CD8-positive, alpha-beta memory T cell (primary cell): ENCODE results near the gene GABRR2. TPM values are rescaled to one million over a fixed set of nuclear protein-coding genes. Genes with fewer than 3 reads are reported as not detected.

Experiments used
- CTCF ChIA-PET: fragments of 350-600 bp; sonication (Branson Sonifier 250); formaldehyde crosslinking; loops from one replicate; lab custom pipeline; 2021; ENCODE audit warnings: antibody characterized with exemption; lab: Charles Lee
- POLR2A ChIA-PET: fragments of 350-600 bp; sonication (Branson Sonifier 250); formaldehyde crosslinking; loops from one replicate; lab custom pipeline; 2021; ENCODE audit warnings: antibody characterized with exemption; lab: Charles Lee
- DNase-seq, 5 donors: peaks; one replicate each; pipeline versions ENCODE4 v3.0.0 to v3.0.0-alpha.2; 2020 to 2022; ENCODE audit warnings: mixed read lengths in 1 of 5
- H3K27ac ChIP-seq: one replicate; pipeline ENCODE4 v1.7.0; 2013; ENCODE audit warnings: low read depth, mild to moderate bottlenecking, low read length, moderate library complexity
- H3K27me3 ChIP-seq: 2 replicates; pipeline ENCODE4 v1.7.0; 2013; ENCODE audit warnings: low read length, mild to moderate bottlenecking; ENCODE audit not compliant: insufficient read depth, poor library complexity, severe bottlenecking
- H3K36me3 ChIP-seq: 2 replicates; pipeline ENCODE4 v1.7.0; 2013; ENCODE audit warnings: mild to moderate bottlenecking, low read length, moderate library complexity; ENCODE audit not compliant: insufficient read depth
- H3K4me1 ChIP-seq: 2 replicates; pipeline ENCODE4 v1.7.0; 2013; ENCODE audit warnings: mild to moderate bottlenecking, low read length, moderate library complexity; ENCODE audit not compliant: insufficient read depth
- H3K4me3 ChIP-seq: 2 replicates; pipeline ENCODE4 v1.7.0; 2013; ENCODE audit warnings: mild to moderate bottlenecking, low read length
- H3K9me3 ChIP-seq: 2 replicates; pipeline ENCODE4 v1.7.0; 2013; ENCODE audit warnings: mild to moderate bottlenecking, low read length
- H3K27ac Mint-ChIP-seq, 8 donors: one replicate each; pipeline ENCODE4 v1.8.0; 2020 to 2021; ENCODE audit warnings: mixed read lengths in 8 of 8, mild to moderate bottlenecking in 6 of 8, inconsistent platforms in 3 of 8, moderate library complexity in 3 of 8
- H3K27me3 Mint-ChIP-seq, 2 donors: one replicate each; pipeline ENCODE4 v1.8.0; 2020 to 2021; ENCODE audit warnings: mixed read lengths in 2 of 2, mild to moderate bottlenecking in 1 of 2, moderate library complexity in 1 of 2
- H3K36me3 Mint-ChIP-seq, 3 donors: one replicate each; pipeline ENCODE4 v1.8.0; 2020 to 2021; ENCODE audit warnings: mixed read lengths in 3 of 3, inconsistent platforms in 1 of 3, mild to moderate bottlenecking in 1 of 3
- H3K4me1 Mint-ChIP-seq, 3 donors: one replicate each; pipeline ENCODE4 v1.8.0; 2020 to 2021; ENCODE audit warnings: mixed read lengths in 3 of 3, inconsistent platforms in 1 of 3, mild to moderate bottlenecking in 1 of 3
- H3K4me3 Mint-ChIP-seq, 7 donors: one replicate each; pipeline ENCODE4 v1.8.0; 2020 to 2021; ENCODE audit warnings: mixed read lengths in 7 of 7, mild to moderate bottlenecking in 6 of 7, moderate library complexity in 4 of 7, inconsistent platforms in 2 of 7
- H3K9me3 Mint-ChIP-seq, 5 donors: one replicate each; pipeline ENCODE4 v1.8.0; 2020 to 2022; ENCODE audit warnings: mixed read lengths in 5 of 5, mild to moderate bottlenecking in 3 of 5, moderate library complexity in 2 of 5, inconsistent platforms in 1 of 5
- polyA plus RNA-seq: library from polyadenylated mRNA; unstranded; fragments of 300-500 nt; fragmentation: Illumina TruSeq; gene quantifications from one replicate; pipeline ENCODE4 v1.2.3, GENCODE V29; 2021
- total RNA-seq, 2 experiments: library from RNA; stranded (reverse); gene quantifications; one replicate each; pipeline ENCODE4 v1.2.3, GENCODE V29; 2021

The GABRR2 gene
- total and polyA plus RNA-seq, 3 experiments from 2014 or later: 0.16 to 0.24 (median 0.20) TPM

DNA sequence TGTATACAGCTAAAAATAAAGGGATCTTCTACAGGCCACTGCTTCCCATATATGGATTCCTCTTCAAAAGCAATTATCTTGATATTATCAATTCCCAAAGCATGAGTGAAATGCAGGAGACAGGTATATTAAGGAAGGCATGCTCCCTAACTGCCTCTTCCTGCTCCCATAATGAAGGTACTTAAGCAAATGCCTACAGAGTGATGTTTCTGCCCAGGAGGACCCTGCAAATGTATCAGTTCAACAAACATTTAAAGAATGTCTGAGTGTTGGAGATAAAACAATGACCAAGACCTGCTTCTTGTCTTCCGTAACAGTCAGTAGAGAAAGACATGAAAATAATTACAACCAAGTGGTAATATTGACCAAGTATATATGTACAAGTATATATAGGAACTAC is 33.3 kb upstream of the GABRR2 start:
- H3K4me1 ChIP-seq: peaks cover 44% of the 10 kb centered on the region
- ChIA-PET POLR2A (no interaction called here), CTCF (interaction anchor here (1.2 to 2.0 kb wide), 4 partner anchors 9 to 51 kb away, joined by 3 to 12 read pairs (median 4); no protein-coding TSS in a partner anchor)
- Mint-ChIP-seq H3K27me3 (no peaks in the 10 kb centered on the region), H3K36me3 (peaks cover 0 to 6% (median 0%) of the 10 kb centered on the region in 3 donors), H3K4me3 (peak overlapping the region in 1 of 7 donors; percentile 72), H3K27ac (peak overlapping the region in 7 of 8 donors; percentile 36 to 97 (median 79)), H3K9me3 (no peaks in the 10 kb centered on the region), H3K4me1 (peaks cover 63 to 78% (median 74%) of the 10 kb centered on the region in 3 donors)
- H3K36me3 ChIP-seq: no peaks in the 10 kb centered on the region
- no peaks in the 10 kb centered on the region for H3K9me3 ChIP-seq
- H3K4me3 ChIP-seq: no peak overlapping the region
- no peak overlapping the region for H3K27ac ChIP-seq
- no peaks in the 10 kb centered on the region for H3K27me3 ChIP-seq
- DNase-seq: no peak

DNA sequence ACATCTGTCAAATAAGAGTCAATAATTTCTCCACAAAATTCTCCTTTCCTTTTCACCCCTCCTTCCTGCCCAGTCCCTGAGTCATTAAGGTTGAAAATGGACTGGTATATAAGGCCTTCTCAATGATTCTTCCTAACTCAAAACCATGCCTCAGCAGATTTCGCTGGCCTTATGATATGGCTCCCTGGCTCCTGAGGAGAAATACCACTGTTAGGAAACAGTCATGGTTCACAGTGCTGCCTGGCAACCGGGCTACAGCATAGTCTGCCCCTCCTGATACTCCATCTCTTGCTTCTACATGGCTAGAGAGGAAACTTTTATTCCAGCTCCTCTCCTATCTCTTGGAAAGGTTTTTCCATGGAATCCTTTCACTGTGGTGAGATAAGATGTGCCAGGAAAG is 32.7 kb upstream of the GABRR2 start:
- POLR2A ChIA-PET: interaction anchor here (1.6 kb wide), 1 partner anchor 50 kb away, joined by 5 read pairs; no protein-coding TSS in a partner anchor

DNA sequence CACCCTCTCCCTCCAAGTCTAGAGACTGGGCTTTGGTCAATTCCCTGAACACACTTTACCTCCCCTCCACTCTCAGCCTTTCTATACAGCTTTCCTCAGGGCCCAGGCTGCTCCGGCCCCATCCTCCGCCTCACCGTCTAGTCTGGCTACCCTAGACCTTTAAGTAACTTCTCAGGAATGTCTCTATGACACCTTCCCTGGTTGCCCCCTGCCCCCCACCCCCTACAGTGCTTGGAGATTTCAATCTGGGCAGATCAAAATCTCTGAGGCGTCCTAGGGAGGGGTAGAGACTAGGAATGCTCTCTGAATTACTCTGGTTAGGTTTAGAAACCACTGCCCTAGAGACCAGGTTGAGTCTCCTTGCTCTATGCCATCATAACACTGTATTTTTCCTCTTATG is 31.3 kb upstream of the GABRR2 start:
- Histone ChIP-seq H3K36me3 (peaks cover 7% of the 10 kb centered on the region), H3K4me3 (no peak overlapping the region), H3K9me3 (no peaks in the 10 kb centered on the region), H3K27me3 (no peaks in the 10 kb centered on the region), H3K4me1 (peaks cover 36% of the 10 kb centered on the region), H3K27ac (no peak overlapping the region)
- no peak overlapping the region for H3K4me3 Mint-ChIP-seq
- peak overlapping the region in 6 of 8 donors; percentile 9 to 74 (median 14) for H3K27ac Mint-ChIP-seq
- POLR2A ChIA-PET: interaction anchor here (1.6 kb wide), 1 partner anchor 48 kb away, joined by 5 read pairs; no protein-coding TSS in a partner anchor
- H3K27me3 Mint-ChIP-seq: no peaks in the 10 kb centered on the region
- no peaks in the 10 kb centered on the region for H3K9me3 Mint-ChIP-seq
- H3K4me1 Mint-ChIP-seq: peaks cover 54 to 69% (median 65%) of the 10 kb centered on the region in 3 donors
- no peak for DNase-seq
- CTCF ChIA-PET: interaction anchor here (1.1 to 2.0 kb wide), 2 partner anchors 26 to 84 kb away, joined by 3 to 12 read pairs; no protein-coding TSS in a partner anchor
- peaks cover 0 to 15% (median 1%) of the 10 kb centered on the region in 3 donors for H3K36me3 Mint-ChIP-seq

More for the DNA sequence above, 32.7 kb upstream of the GABRR2 start:
- Histone ChIP-seq H3K4me3 (no peak overlapping the region), H3K27ac (no peak overlapping the region), H3K27me3 (no peaks in the 10 kb centered on the region), H3K36me3 (no peaks in the 10 kb centered on the region), H3K9me3 (no peaks in the 10 kb centered on the region), H3K4me1 (peaks cover 40% of the 10 kb centered on the region)
- CTCF ChIA-PET: interaction anchor here (1.3 to 2.0 kb wide), 3 partner anchors 9 to 25 kb away, joined by 4 to 12 read pairs (median 4); no protein-coding TSS in a partner anchor
- peak overlapping the region; percentile 44 to 97 (median 73) for H3K27ac Mint-ChIP-seq
- no peaks in the 10 kb centered on the region for H3K9me3 Mint-ChIP-seq
- no peaks in the 10 kb centered on the region for H3K27me3 Mint-ChIP-seq
- H3K4me1 Mint-ChIP-seq: peaks cover 60 to 76% (median 72%) of the 10 kb centered on the region in 3 donors
- H3K36me3 Mint-ChIP-seq: peaks cover 0 to 9% (median 0%) of the 10 kb centered on the region in 3 donors
- DNase-seq: no peak
- no peak overlapping the region for H3K4me3 Mint-ChIP-seq

DNA sequence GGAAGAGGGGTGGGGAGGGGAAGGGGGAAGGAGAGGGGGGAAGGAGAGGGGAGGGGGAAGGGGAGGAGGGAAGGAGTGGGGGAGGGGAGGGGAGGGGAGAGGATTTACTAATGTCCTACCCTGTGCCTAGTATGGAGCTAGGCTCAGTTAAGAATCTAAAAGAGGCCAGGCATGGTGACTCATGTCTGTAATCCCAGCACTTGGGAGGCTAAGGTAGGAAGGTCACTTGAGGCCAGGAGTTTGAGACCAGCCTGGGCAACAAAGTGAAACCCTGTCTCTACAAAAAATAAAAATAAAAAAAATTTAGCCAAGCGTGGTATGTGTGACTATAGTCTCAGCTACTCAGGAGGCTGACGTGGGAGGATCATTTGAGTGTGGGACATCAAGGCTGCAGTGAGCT is 24.5 kb upstream of the GABRR2 start:
- peaks cover 7 to 11% (median 7%) of the 10 kb centered on the region in 3 donors for H3K4me1 Mint-ChIP-seq
- no peaks in the 10 kb centered on the region for H3K9me3 Mint-ChIP-seq
- peaks cover 6% of the 10 kb centered on the region for H3K4me1 ChIP-seq
- CTCF ChIA-PET: no interaction called here
- H3K36me3 ChIP-seq: peaks cover 18% of the 10 kb centered on the region
- no peaks in the 10 kb centered on the region for H3K9me3 ChIP-seq
- H3K36me3 Mint-ChIP-seq: peaks cover 8 to 67% (median 18%) of the 10 kb centered on the region in 3 donors
- no peak overlapping the region for H3K4me3 Mint-ChIP-seq
- no peak overlapping the region for H3K27ac ChIP-seq
- H3K27ac Mint-ChIP-seq: no peak overlapping the region
- H3K4me3 ChIP-seq: no peak overlapping the region
- H3K27me3 ChIP-seq: no peaks in the 10 kb centered on the region
- no peak for DNase-seq
- H3K27me3 Mint-ChIP-seq: no peaks in the 10 kb centered on the region
- POLR2A ChIA-PET: no interaction called here

DNA sequence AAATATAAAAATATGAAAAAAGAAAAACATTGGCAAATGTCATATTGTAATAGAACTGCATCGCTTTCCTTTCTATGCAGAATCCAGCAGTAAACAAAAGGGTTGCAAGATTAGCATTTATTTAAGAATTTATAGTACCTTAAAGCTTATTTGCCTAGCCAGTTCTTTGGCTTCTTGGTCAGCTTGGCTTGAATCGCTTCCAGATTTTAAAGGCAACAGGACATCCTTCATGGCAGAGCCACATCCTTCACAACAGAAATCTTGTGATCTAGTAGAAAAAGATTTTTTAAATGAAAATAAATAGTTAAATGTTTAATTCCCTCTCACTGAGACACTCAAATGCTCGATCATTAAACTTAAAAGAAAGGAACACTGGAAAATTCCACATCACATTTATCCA is 20.1 kb upstream of the GABRR2 start:
- Histone ChIP-seq H3K4me3 (no peak overlapping the region), H3K27ac (no peak overlapping the region), H3K36me3 (peaks cover 9% of the 10 kb centered on the region), H3K9me3 (no peaks in the 10 kb centered on the region), H3K4me1 (no peaks in the 10 kb centered on the region), H3K27me3 (no peaks in the 10 kb centered on the region)
- H3K4me3 Mint-ChIP-seq: no peak overlapping the region
- no peaks in the 10 kb centered on the region for H3K27me3 Mint-ChIP-seq
- no peaks in the 10 kb centered on the region for H3K9me3 Mint-ChIP-seq
- no peak for DNase-seq
- H3K36me3 Mint-ChIP-seq: peaks cover 9 to 69% (median 27%) of the 10 kb centered on the region in 3 donors
- peaks cover 0 to 2% (median 1%) of the 10 kb centered on the region in 3 donors for H3K4me1 Mint-ChIP-seq
- CTCF ChIA-PET: no interaction called here
- no peak overlapping the region for H3K27ac Mint-ChIP-seq
- POLR2A ChIA-PET: no interaction called here

DNA sequence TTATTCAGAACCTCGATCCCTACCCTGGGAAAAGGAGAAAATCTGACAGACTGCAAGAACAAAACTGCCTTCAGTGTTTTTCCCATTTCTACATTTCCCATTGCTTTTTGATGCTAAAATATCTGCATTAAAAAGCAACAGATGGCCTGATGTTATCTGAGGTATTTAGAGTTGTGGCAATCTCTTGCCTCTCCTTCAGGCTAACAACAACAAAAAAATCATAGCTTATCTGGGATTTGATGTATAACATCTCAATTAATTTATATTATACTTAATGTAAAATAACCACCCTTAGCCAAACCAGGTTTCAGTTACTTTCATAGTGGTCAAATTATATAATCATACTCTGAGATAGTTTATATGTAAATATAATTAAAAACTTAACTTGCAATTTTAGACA is 15.8 kb upstream of the GABRR2 start:
- ChIA-PET POLR2A (no interaction called here), CTCF (no interaction called here)
- H3K27me3 Mint-ChIP-seq: peaks cover 0 to 1% of the 10 kb centered on the region in 2 donors

DNA sequence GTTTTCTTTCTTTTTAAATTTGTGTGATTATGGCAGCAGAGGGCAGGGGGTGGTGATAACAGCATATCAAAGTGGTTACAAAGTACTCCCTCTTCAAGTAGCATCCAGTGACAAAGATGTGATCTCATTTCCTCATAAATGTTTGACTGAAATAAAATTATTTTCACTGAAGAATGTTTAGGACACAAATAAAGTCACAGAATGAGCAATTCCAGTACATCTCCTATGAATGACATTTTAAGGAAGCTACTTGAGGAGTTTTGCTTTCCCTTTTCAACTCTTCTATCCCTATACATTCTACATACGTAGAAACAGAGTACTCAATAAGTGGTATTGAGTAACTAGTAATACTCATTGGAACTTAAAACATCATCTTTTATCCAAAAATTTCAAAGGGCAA is 13.9 kb upstream of the GABRR2 start:
- H3K27me3 Mint-ChIP-seq: peaks cover 0 to 1% of the 10 kb centered on the region in 2 donors
- peaks cover 14 to 58% (median 36%) of the 10 kb centered on the region in 3 donors for H3K36me3 Mint-ChIP-seq
- Histone ChIP-seq H3K4me1 (no peaks in the 10 kb centered on the region), H3K27ac (no peak overlapping the region), H3K4me3 (no peak overlapping the region), H3K9me3 (no peaks in the 10 kb centered on the region), H3K27me3 (no peaks in the 10 kb centered on the region), H3K36me3 (peaks cover 7% of the 10 kb centered on the region)
- DNase-seq: no peak
- ChIA-PET CTCF (no interaction called here), POLR2A (no interaction called here)
- H3K4me1 Mint-ChIP-seq: no peaks in the 10 kb centered on the region
- H3K9me3 Mint-ChIP-seq: no peaks in the 10 kb centered on the region
- no peak overlapping the region for H3K4me3 Mint-ChIP-seq
- H3K27ac Mint-ChIP-seq: peak overlapping the region in 2 of 8 donors; percentile 26 to 41

More for the DNA sequence above, 15.8 kb upstream of the GABRR2 start:
- peaks cover 14 to 70% (median 35%) of the 10 kb centered on the region in 3 donors for H3K36me3 Mint-ChIP-seq
- H3K4me1 ChIP-seq: no peaks in the 10 kb centered on the region
- no peak overlapping the region for H3K27ac Mint-ChIP-seq
- no peak overlapping the region for H3K27ac ChIP-seq
- no peak overlapping the region for H3K4me3 Mint-ChIP-seq
- no peak overlapping the region for H3K4me3 ChIP-seq
- H3K36me3 ChIP-seq: peaks cover 7% of the 10 kb centered on the region
- H3K9me3 ChIP-seq: no peaks in the 10 kb centered on the region
- no peak for DNase-seq
- no peaks in the 10 kb centered on the region for H3K27me3 ChIP-seq
- no peaks in the 10 kb centered on the region for H3K9me3 Mint-ChIP-seq
- no peaks in the 10 kb centered on the region for H3K4me1 Mint-ChIP-seq

DNA sequence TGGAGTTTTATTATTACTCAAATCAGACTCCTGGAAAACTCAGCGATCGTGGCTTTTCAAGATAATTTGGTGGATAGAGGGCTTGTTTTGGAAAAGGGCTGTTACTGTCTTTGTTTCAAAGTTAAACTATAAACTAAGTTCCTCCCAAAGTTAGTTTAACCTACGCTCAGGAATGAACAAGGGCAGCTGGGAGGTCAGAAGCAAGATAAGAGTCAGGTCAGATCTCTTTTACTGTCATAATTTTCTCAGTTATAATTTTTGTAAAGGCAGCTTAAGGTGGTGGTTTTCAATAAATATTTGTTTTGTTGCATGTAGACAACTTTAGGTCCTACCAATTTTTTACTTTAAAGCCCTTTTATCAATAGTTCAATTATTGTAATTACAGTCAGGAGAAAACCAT is 9.2 kb upstream of the GABRR2 start:
- no peak for DNase-seq
- Histone ChIP-seq H3K4me1 (no peaks in the 10 kb centered on the region), H3K36me3 (peaks cover under 1% of the 10 kb centered on the region), H3K9me3 (no peaks in the 10 kb centered on the region), H3K27ac (no peak overlapping the region), H3K4me3 (no peak overlapping the region), H3K27me3 (no peaks in the 10 kb centered on the region)
- Mint-ChIP-seq H3K27me3 (peaks cover 0 to 1% of the 10 kb centered on the region in 2 donors), H3K27ac (no peak overlapping the region), H3K4me1 (peaks cover 4 to 5% (median 4%) of the 10 kb centered on the region in 3 donors), H3K9me3 (no peaks in the 10 kb centered on the region), H3K36me3 (peaks cover 16 to 39% (median 22%) of the 10 kb centered on the region in 3 donors), H3K4me3 (no peak overlapping the region)
- POLR2A ChIA-PET: interaction anchor here (0.6 kb wide), 1 partner anchor 144 kb away, joined by 5 read pairs; no protein-coding TSS in a partner anchor
- CTCF ChIA-PET: no interaction called here
